OCI-LY7 (cell line): Measurements from ENCODE around the gene PXDN. TPM values are rescaled to one million over a fixed set of nuclear protein-coding genes. Genes with fewer than 3 reads are reported as not detected.

Source experiments
- BruUV-seq: library from RNA; stranded (reverse); fragments of 400-500 nt; replicated peaks from 2 replicates; lab custom pipeline; 2021; lab: Mats Ljungman, UMichigan
- CTCF ChIA-PET: fragments of 300-600 bp; sonication (Branson Sonifier 250); formaldehyde crosslinking; loops from one replicate; lab custom pipeline; 2022; ENCODE audit warnings: antibody characterized with exemption; ENCODE audit not compliant: unreplicated experiment; lab: Charles Lee
- POLR2A ChIA-PET: fragments of 300-600 bp; sonication (Branson Sonifier 250); formaldehyde crosslinking; loops from one replicate; lab custom pipeline; 2022; ENCODE audit warnings: antibody characterized with exemption; lab: Charles Lee
- DNase-seq: peaks from one replicate; pipeline ENCODE4 v3.0.0-alpha.2; 2015; ENCODE audit warnings: low spot score
- H2AFZ ChIP-seq: fragments of 200-600 bp; sonication (generic), shearing (Covaris generic); 2 replicates; pipeline ENCODE4 v1.6.1; 2014; ENCODE audit warnings: mild to moderate bottlenecking, antibody characterized with exemption, low read length, moderate library complexity
- H3K27ac ChIP-seq: fragments of 200-600 bp; sonication (generic); 2 replicates; pipeline ENCODE4 v1.5.1; 2014; ENCODE audit warnings: mixed run types, low read depth, mild to moderate bottlenecking, moderate library complexity, low read length, inconsistent platforms; ENCODE audit not compliant: poor library complexity, severe bottlenecking
- H3K36me3 ChIP-seq: fragments of 200-600 bp; sonication (generic); 2 replicates; pipeline ENCODE4 v1.6.1; 2014; ENCODE audit warnings: mild to moderate bottlenecking, antibody characterized with exemption, low read length, moderate library complexity, mixed read lengths; ENCODE audit not compliant: insufficient read depth
- H3K4me1 ChIP-seq: fragments of 200-600 bp; sonication (generic); 2 replicates; pipeline ENCODE4 v1.5.1; 2014; ENCODE audit warnings: mild to moderate bottlenecking, low read length; ENCODE audit not compliant: insufficient read depth, poor library complexity, severe bottlenecking
- H3K4me2 ChIP-seq: fragments of 200-600 bp; sonication (generic); 2 replicates; pipeline ENCODE4 v1.6.1; 2014; ENCODE audit warnings: mild to moderate bottlenecking, low read length
- H3K4me3 ChIP-seq: fragments of 200-600 bp; sonication (generic); 2 replicates; pipeline ENCODE4 v1.5.1; 2014; ENCODE audit warnings: mild to moderate bottlenecking, low read depth, low read length; ENCODE audit not compliant: poor library complexity, severe bottlenecking
- H3K79me2 ChIP-seq: fragments of 200-600 bp; sonication (generic); 2 replicates; pipeline ENCODE4 v1.6.1; 2016; ENCODE audit warnings: low read depth, mild to moderate bottlenecking, low read length, moderate library complexity, mixed read lengths; ENCODE audit not compliant: insufficient read depth
- H3K9me2 ChIP-seq: fragments of 200-600 bp; sonication (generic); 2 replicates; pipeline ENCODE4 v1.6.1; 2016; ENCODE audit warnings: mild to moderate bottlenecking, low read length, mixed read lengths; ENCODE audit not compliant: insufficient read depth
- H3K9me3 ChIP-seq: fragments of 200-600 bp; sonication (generic); 2 replicates; pipeline ENCODE4 v1.6.1; 2014; ENCODE audit warnings: mild to moderate bottlenecking, mixed run types, low read length, mixed read lengths
- H4K20me1 ChIP-seq: fragments of 200-600 bp; sonication (generic); 2 replicates; pipeline ENCODE4 v1.6.1; 2014; ENCODE audit warnings: mild to moderate bottlenecking, antibody characterized with exemption, low read length, moderate library complexity, mixed read lengths; ENCODE audit not compliant: insufficient read depth
- CTCF ChIP-seq: fragments of 200-600 bp; sonication (generic); conservative IDR thresholded peaks from 2 replicates; pipeline ENCODE4 v1.5.1; 2014; ENCODE audit warnings: mild to moderate bottlenecking, antibody characterized with exemption, low read length, moderate library complexity, mixed read lengths
- EZH2phosphoT487 ChIP-seq: fragments of 200-600 bp; sonication (generic); IDR thresholded peaks from 2 replicates; pipeline ENCODE4 v1.6.1; 2018; ENCODE audit warnings: low read depth, borderline replicate concordance, mild to moderate bottlenecking, mixed run types, antibody characterized with exemption, low read length, moderate library complexity, mixed read lengths
- intact Hi-C: fragments of 100-400 bp; cut with micrococcal nuclease; formaldehyde crosslinking; loops from one replicate; pipeline ENCODE4 v1.10.0; 2022; ENCODE audit not compliant: unreplicated experiment
- total RNA-seq, 2 experiments: library from RNA; depleted of rRNA in 1 of 2; stranded (reverse); fragments of >200 nt in 1 of 2; shearing (Covaris generic) in 1 of 2; gene quantifications; 2 replicates each; pipeline ENCODE4 v1.2.3, GENCODE V29; 2014 to 2022

The PXDN gene
- total RNA-seq, 2 experiments from 2014 or later: not detected

GRCh38 chr2:1774929-1775328 lies 30.6 kb upstream of the PXDN start:
- Histone ChIP-seq H3K4me1 (no peaks in the 10 kb centered on the region), H3K79me2 (no peaks in the 10 kb centered on the region), H3K4me2 (no peak overlapping the region), H3K4me3 (no peak overlapping the region), H3K36me3 (no peaks in the 10 kb centered on the region), H3K27ac (no peak overlapping the region), H3K9me2 (no peaks in the 10 kb centered on the region), H3K9me3 (no peaks in the 10 kb centered on the region), H2AFZ (no peak overlapping the region), H4K20me1 (no peaks in the 10 kb centered on the region)
- no peak for TF ChIP-seq EZH2phosphoT487
- no peak for TF ChIP-seq CTCF
- ChIA-PET POLR2A (no interaction called here), CTCF (no interaction called here)
- no TSS peak for BruUV-seq
- intact Hi-C loops: no loop called here
- DNase-seq: no peak

GRCh38 chr2:1773883-1774282 lies 29.6 kb upstream of the PXDN start:
- Histone ChIP-seq H3K36me3 (no peaks in the 10 kb centered on the region), H3K9me2 (no peaks in the 10 kb centered on the region), H3K4me3 (no peak overlapping the region), H2AFZ (no peak overlapping the region), H3K79me2 (no peaks in the 10 kb centered on the region), H3K9me3 (no peaks in the 10 kb centered on the region), H3K4me2 (no peak overlapping the region), H4K20me1 (no peaks in the 10 kb centered on the region), H3K27ac (no peak overlapping the region), H3K4me1 (no peaks in the 10 kb centered on the region)
- no TSS peak for BruUV-seq
- ChIA-PET POLR2A (no interaction called here), CTCF (no interaction called here)
- TF ChIP-seq EZH2phosphoT487: no peak
- TF ChIP-seq CTCF: no peak
- intact Hi-C loops: no loop called here
- DNase-seq: no peak

GRCh38 chr2:1772471-1773267 lies 28.4 kb upstream of the PXDN start:
- CTCF ChIA-PET: no interaction called here
- H3K36me3 ChIP-seq: no peaks in the 10 kb centered on the region
- intact Hi-C loops: no loop called here
- H4K20me1 ChIP-seq: no peaks in the 10 kb centered on the region
- no peaks in the 10 kb centered on the region for H3K4me1 ChIP-seq
- H2AFZ ChIP-seq: no peak overlapping the region
- H3K4me2 ChIP-seq: no peak overlapping the region
- no peak overlapping the region for H3K4me3 ChIP-seq
- H3K79me2 ChIP-seq: no peaks in the 10 kb centered on the region
- no peaks in the 10 kb centered on the region for H3K9me2 ChIP-seq
- TF ChIP-seq EZH2phosphoT487 (no peak), CTCF (no peak)
- DNase-seq: no peak
- POLR2A ChIA-PET: no interaction called here
- H3K9me3 ChIP-seq: no peaks in the 10 kb centered on the region
- no peak overlapping the region for H3K27ac ChIP-seq
- BruUV-seq: no TSS peak
